GM18907 (cell line): Measurements from ENCODE around the gene CARD9.

ENCODE experiments used
- ATAC-seq: cut with Tn5 transposase; IDR thresholded peaks from one replicate; pipeline ENCODE4 v1.9.1; 2021; ENCODE audit warnings: mild to moderate bottlenecking, moderate library complexity; ENCODE audit not compliant: unreplicated experiment

Gene CARD9

DNA sequence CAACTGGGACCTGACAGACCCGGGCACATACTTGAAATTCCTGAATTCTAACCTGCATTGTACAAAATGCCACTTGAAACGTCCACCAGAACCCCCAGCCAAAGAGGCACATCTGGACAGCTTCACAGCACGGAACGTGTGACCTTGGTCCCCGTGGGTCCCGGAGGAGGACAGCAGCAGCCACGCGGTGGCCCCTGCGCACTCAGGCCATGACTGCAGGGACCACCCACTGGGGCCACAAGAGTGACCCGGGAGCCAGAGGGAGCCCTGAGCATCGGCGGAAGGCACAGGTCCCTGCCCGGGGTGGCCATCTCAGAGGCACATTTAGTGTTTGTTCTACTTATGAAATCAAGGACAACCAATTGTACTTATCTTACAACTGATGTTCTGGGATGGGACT, 28.6 kb upstream of the CARD9 start:
- ATAC-seq, result no peak

DNA sequence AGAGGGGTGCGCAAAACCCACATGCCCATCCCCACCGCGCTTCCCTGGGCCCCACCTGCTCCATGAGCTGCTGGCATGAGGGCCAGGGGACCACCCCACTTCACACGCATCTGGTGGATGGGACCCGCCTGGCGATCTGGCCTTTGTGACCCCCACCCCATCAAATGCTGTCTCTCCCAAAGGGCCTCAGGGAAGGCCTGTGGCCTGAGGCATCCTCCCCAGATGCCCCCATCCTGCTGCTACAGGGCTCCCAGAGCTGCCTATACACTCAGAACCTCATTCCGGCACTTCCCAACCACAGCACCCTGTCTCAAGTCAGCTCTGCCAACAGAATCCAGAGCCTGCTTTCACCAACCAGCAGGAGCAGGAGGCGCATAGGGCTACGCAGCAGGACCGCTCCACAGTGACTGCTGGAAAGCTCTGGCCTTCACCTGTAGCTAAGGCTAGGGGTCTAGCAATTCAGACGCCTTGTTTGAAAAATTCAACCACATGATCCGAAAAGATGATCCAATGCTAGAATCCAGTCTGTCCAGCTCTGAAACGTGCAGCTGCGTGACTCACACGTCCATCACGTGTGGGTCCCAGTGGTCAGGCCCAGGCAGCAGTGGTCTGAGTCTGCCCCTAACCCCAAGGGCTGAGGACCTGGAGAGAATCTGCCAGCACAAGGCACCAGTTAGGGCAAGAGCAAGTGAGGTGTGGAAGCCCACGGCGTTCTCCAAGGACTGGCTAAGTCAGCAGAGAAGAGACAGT, 27.9 kb upstream of the CARD9 start:
- no peak for ATAC-seq

DNA sequence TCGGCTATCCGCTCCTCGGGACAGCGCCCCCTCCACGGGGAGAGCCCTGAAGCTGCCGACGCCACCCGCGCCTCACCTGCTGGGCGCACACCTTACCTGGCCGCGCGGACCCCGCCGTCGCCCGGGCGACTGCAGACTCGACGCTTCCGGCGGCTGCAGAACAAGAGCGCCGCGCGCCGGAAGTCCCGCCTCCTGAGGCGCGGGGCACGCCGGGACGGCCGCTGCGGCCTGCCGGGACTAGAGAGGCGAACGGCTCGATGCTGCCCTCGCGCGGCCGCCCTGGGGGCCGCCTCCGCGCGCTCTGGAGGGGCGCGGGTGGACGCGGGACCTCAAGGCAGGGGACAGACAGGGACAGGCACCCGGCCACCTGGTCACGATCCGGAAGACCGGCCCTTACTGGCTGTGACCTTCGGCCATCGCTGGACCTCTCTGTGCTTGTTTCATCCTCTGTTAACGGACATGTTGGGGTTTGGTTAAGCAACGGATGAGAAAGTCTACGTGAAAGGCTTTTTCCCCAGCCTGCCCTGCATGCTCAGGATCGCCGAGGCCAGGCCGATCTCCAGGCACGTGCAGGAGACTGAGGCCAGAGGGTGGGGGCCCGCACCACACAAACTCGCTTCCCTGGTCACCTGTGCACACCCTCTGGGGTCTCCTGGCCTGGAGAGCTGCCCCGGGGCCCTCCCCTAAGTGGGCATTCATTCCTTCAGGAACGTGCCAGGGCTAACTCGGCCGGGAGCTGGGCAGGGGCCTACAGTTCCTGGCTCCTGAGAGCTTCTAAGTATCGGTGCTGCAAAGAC, 26.8 kb upstream of the CARD9 start, which contains the start of gene SNAPC4:
Gene SNAPC4 (minus strand): TSS at position 133 of the 797 bp plus-strand sequence. CDS start 1,742 bp downstream, outside the sequence.
- ATAC-seq, result peak; percentile 62

DNA sequence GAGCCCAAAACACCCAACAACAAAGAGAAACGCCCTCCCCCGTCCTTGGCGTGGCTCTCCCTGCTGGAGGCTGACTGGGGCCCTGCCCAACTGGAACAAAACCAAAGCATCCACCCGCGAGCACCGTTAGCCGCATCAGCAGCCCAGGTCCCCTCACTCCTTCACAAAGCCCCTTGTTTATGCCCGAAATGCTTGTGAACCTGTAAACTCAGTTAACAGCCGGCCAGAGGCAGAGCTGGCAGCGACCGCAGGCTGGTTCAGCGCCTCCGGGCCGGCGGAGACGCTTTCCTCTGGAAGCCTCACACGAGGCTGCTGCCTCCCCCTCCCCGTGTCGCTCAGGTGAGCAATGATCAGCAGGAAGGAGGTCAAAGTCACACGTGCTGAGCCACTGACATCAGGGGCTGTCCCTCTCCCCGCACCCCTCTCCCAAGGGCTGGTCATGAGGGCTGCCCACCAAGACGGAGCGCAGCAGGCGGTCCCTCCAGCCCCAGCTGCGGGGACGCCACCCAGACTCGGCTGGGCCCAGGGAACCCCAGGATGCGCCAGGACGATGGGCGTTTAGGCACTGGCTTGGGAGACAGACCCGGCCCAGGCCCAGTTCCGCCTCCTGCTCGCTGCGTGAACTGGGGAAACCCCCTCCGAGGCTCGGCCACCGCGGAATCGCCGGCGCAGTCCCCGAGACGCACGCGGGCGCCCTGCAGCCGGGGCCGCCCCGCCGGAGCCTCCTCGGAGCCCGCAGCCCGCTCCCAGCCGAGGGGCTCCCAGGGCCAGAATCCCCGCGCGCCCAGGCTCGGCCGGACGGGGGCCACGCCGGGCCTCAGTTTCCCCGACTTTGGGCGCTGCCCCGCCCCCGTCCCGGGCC, 25.9 kb upstream of the CARD9 start:
- peak; percentile 34 for ATAC-seq

DNA sequence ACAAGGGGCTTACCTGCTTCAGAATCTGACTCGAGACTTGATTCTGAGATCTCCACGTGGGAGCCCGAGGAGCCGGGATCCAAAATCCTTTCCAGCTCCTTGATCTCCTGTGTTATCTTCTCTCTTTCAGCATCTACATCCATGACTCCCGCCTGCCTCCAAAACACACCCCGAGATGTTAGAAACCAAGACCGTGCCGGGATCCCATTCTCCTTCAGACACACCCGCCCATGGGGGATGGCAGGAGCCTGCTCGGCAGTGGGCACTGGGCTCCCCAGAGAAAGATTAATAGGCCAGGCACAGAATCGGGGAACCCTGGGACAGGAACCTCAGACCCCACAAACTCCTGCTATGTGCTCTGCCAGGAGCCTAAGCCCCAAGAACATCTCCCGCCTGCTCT, 24.8 kb upstream of the CARD9 start:
- no peak for ATAC-seq

DNA sequence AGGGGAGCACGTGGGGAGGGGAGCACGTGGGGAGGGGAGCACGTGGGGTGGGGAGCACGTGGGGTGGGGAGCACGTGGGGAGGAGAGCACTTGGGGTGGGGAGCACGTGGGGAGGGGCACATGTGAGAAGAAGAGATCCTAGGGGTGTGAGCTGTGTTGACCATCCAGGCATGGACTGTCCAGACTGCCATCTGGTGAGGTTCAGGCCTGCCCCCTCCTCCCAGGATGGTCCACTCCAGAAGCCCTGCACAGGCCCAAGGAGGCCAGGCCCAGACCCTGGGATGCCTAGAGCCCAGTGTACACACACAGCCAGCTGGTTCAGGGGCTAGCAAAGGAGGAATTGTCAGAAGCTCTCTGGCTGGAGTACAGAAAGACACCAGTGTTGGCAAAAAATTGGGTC, 24.2 kb upstream of the CARD9 start:
- ATAC-seq, result no peak

DNA sequence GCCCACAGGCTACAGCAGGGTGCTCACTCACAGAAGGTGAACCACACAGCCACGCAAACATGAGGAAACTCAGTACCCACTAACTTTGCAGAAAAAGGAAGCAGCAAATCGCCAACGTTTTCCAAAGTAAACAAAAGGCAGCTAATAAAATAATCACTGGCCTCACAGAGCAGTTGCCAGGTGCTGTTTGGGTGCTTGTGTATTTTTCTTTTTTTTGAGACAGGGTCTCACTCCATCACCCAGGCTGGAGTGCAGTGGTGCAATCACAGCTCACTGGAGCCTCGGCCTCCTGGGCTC, 22.7 kb upstream of the CARD9 start:
- no peak for ATAC-seq

DNA sequence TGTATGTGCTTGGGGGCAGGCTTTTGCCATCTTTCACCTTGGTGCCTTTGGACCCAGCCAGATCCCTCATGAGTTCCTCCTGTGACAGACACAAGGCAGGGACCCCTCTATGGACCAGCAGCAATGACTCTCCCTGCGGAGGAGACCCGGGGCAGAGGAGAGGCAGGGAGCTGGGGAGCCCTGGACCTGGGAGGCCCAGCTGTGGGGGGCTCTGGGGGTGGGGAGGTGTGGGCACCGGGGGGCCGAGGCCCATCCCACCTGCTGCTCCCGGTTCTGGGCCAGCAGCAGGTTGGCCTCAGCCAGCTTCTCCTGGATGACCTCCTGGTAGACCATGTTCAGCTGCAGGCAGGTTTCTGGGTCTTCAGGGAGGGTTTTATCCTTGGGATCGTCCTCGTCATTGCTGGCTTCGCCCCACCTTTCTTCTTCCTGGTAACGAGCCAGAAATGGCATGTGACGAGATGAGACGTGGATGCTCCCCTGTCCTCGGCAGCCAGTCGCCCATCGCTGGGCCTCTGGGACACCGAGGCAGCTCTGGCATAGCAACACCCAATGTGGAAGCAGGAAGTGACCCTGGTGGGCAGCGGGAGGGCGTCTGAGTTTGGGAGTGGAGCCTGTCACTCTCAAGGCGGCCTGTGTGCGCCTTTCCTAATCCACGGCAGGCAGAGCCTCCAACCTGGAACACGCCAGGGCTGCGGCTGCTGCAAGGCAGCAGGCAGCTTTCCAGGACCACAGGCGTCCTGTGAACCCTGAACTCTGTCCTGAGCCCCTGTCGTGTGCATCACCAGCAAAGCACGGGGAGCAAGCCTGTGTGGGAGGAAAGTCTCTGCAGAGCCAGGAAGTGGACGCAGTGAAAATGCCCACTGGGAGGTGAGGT, 22.1 kb upstream of the CARD9 start:
- ATAC-seq, result no peak

DNA sequence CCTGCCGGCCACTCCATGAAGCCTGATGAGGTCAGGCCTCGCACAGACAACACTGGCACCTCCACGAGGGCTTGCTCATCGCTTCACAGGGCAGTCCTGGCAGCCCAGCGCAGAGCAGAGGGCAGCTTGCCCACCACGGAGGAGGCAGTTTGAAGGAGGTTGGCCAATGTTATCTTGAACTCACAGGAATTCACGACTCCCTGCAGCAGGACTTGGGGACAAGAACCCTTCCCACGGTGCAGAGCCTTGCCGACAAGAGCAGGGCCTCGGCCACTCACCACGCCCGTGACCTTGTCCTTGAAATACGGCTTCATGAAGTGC, 21.5 kb upstream of the CARD9 start:
- ATAC-seq, result no peak

DNA sequence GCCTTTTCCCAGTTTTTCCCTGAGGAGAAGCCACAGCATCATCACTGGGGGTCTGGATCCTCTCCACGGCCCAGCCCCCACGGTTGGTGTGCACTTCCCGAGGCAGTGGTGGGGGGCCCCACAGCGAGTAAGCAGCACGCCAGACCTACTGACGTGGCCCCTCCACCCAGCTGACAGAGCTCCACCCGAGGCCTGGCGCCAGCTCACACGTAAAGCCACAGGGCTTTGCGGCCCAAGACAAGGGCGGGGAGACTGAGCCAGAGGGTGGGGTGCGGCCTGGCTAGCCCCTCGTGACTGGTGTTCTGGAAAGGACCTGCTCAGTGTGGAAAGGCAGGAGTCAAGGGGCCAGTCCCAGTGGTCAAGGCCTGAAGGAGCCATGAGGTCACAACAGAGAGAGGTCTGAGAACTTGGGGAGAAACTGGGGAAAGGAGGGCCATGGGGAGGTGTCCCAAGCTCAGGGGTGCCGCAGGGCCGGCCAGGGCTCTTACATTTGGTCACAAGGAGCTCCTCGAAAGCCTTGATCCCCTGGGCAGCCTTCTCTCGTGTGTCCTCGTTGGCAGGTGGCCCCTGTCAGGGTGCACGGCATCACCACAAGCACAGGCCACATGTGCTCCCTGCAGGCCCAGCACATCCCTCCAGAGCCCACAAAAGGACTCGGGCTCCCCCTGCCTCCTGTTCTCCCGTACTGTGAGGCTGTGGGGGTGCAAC, 21.0 kb upstream of the CARD9 start:
- ATAC-seq, result no peak

DNA sequence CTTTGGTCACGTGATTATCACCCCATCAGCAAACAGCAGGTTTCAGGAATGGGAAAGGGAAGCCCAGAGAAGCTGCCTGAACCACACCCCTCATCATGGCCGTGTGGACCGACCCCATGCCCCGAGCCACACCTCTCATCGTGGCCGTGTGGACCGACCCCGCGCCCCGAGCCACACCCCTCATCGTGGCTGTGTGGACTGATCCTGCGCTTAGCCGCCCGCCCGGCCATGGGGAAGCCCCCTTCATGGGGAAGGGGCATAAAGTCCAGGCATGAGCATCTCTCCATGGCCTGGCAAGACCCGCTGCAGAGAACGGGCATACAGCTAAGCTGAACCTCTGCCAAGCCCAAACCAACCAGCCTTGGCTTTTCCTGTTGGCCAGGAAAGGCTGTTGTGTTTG, 20.1 kb upstream of the CARD9 start:
- no peak for ATAC-seq

DNA sequence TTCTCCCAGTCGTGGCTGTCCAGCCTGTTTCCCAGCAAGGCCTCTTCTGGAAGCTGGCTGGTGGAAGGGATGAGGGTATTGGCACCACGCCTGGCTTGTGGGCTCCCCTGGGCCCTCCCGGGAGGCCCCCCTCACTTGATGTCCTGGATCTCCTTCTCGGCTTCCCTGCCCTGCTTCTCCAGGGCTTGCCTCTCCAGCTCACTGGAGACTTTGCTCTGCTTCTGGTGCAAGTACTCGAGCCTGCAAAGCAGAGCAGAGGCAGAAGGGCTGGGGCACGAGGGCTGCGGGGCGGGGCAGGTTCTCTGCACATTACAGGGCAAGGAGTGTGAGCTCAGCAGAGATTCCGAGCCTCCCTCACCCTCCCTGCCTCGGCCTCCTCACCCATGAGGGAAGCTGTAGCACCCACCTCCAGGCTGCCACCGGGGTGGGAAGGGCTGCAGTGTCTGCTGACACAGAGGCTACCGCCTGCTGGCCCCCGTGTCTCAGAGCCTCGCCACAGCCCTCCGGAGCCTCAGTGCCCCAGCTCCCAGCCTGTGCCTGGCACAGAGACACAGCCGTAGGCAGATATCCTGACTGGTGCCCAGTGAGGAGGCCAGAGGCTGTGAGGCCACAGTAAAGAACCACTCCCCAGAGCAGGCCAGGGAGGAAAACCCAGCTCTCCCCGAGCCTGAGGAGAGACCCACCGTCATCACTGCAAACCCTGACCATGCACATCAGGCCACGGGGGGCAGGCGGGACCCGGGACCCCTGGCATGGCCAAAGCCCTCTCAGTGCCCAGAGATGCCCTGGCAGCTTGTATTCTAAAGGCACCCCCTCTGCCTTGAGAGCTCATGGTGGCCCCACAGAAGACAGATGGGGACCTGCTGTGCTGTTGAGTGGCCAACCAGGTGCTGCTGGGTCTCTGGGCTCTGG, 19.3 kb upstream of the CARD9 start:
- ATAC-seq, result no peak

DNA sequence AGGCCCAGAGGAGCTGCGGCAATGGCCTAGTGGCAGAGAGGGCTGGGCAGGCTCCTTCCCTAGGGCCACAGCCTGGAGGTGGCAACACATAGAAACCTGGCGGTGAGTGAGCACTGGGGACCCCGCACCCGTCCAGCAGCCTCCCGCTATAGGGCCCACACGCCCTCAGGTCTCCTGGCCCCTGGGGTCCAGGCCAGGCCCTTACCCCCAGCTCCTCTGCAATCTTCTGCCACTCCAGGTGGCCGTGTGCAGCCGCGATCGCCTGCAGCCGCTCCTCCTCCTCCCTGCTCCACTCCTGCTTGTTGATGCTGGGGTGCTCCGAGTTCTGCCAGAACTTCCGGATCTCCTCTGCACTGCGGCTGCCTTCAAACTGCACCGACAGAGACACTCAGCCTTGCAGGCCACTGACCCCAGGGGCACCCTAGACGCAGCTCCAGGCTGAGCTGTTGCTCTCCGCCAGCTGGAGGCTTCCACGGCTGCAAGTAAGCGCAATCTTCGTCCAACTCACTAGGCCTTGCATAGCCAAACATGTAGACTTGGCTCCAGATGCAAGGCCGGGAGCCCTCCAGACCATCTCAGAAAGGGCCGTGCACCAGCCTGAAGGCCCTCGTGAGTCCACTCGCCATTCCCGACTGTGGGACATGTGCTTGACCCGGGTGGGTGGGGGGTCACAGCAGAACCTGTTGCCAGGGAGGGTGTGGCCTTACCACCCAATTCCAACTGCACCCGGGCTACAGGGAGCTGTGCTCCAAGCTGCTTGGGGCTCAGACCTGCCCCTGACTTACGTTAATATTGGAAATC, 18.5 kb upstream of the CARD9 start:
- ATAC-seq, result no peak

DNA sequence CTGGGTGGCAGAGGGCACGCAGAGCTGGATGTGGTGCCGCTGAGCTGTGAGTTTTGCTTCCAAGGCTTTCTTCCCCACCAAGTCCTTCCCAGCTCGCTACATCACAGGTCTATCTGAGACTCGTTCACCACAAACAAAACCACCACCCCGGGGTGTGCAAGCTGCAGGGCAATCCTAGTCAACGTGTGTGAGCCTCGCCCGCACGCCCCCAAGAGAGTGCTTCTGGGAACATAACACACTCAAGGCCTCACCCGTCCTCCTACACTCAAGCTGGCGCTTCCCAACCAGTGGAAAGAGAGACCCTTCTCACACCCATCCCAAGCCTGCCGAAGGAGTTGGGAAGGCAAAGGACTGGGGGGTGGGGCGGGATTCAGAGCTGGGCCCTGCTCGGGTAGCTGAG, 15.9 kb upstream of the CARD9 start:
- no peak for ATAC-seq

DNA sequence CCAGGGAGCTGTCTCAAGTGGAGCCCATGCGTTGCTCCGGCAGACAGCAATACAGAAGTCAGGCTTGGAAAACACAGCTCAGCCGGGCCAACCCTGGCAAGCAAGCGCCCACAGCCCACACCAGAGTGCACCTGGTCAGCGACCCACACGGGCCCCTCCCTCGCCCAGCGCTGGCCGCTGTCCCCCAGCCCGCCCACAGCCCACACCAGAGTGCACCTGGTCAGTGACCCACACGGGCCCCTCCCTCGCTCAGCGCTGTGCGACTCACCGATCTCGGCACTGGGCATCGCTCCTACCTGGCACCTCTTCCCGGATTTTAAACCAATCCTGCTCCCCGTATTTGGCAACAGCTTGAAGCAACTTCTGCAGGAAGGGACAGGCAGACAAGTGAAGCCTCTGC, 13.7 kb upstream of the CARD9 start:
- ATAC-seq, result no peak

DNA sequence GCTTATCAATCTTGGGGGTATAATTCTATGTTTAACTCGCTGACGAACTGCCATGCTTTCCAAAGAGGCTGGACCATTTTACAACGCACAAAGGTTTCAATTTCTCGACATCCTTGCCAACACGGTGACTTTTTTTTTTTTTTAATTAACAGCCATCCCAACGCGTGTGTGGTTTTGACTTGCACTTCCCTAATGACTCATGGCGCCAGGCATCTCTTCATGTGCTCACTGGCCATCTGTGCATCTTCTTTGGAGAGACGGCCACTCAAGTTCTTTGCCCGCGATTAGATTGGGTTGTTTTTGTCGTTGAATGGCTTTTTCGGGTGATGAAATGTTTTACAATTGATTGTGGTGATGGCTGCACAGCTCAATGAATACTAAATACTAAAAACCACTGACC, 12.5 kb upstream of the CARD9 start:
- no peak for ATAC-seq

DNA sequence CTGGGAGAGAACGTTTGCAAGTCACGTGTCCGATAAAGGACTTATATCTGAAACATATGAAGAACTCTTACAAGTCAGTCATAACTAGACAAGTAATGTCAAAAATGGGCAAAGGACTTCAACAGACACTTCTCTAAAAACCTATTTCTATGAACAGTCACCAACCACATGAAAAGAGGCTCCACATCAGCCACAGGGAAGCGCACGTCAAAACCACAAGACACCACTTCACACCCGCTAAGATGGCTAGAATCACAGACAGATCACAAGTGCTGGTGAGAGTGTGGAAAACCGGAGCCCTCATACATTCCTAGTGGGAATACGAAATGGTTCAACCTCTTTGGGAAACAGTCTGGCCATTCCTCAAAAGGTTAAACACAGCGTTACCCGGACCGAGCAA, 11.5 kb upstream of the CARD9 start:
- no peak for ATAC-seq

DNA sequence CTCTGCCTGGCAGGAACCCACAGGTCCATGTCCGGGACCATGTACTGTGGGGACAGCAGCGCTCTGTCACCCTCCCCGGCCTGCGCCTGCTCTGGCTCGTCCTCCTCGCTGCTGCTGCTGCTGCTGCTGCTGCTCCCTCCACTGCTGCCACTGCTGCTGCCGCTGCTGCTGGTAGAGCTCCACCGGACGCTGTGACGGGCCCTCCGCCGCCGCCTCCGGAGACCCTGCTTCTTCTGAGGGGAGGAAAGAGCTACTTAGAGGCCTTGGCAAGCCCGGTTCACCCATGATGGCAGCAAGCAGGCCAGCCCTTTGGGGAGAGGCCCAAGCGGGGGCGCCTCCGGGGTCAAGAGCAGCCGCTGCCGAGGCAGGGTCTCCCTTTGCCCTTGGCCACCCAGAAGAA, 10.0 kb upstream of the CARD9 start:
- ATAC-seq, result no peak
